HG02885 (cell line): ENCODE measurements around the gene RNF6.
A peak's percentile ranks its signal among the peaks of the same experiment; 100 is the strongest.
"Not testable (repeated sequence)": the region's sequence is repeated elsewhere in the genome, so short reads cannot be mapped to it uniquely, and the experiment has no call there.

Source experiments
- ATAC-seq: cut with Tn5 transposase; IDR thresholded peaks from one replicate; pipeline ENCODE4 v1.9.1; 2021; ENCODE audit warnings: mild to moderate bottlenecking; ENCODE audit not compliant: unreplicated experiment, poor library complexity

The RNF6 gene

GRCh38 chr13:26221721-26222519, at the start of gene RNF6:
RNF6 (minus strand) TSS chr13:26222314; CDS start chr13:26219649, 2,665 bp downstream.
- ATAC-seq: peak; percentile 97

DNA sequence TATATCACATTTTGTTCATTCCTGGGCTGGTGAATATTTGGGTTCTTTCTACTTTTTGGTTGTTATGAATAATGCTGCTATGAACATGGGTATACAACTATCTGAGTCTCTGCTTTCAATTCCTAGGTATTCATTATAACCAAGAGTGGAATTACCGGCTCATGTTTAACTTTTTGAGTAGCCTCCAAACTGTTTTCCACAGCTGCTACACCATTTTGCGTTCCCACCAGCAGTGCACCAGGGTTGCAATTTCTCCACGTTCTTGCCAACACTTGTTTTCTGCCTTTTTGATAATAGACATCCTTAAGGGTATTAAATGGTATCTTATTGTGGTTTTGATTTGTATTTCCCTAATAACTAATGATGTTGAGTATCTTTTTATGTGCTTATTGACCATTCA, 48.6 kb upstream of the RNF6 start:
- ATAC-seq: no peak

DNA sequence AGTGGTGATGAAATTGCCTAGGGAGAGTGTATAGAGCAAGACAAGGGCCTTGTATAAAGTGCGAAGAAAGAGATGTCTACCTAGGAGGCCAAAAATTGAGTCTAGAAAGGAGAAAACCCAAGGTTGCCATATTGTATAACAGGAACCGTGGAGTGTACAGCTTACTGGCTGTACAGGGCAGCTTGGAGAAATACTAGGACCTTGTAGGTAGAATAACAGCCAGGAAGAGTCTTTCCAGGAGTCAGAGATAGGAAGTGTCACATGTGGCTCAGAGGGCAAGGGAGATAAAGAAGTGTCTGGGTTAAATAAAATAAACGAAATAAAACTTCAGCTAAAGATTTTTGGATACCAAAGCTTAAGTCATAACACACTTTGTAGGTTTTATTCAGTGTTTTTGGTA, 44.2 kb upstream of the RNF6 start:
- no peak for ATAC-seq

GRCh38 chr13:26262156-26262555, 40.0 kb upstream of the RNF6 start:
- ATAC-seq: no peak

DNA sequence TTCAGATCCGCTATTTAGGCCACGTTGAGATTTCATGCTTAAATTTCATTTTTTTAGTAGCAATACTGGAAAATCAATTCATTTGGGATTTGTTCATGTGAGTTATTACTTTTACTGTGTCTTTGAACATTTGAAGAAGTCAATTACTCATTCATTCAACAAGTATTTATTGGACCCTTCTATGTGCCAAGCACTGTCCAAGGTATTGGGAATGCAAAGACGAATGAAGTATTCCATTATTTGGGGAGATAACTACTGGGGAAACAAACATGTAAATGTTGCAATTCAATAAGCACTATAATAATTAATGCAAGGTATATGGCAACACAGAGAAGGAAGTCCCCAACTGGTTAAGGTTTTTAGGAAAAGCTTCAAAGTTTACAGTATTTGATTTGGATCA, 37.5 kb upstream of the RNF6 start:
- ATAC-seq: no peak

- no peak for ATAC-seq
Measured at GRCh38 chr13:26257049-26257448, 34.9 kb upstream of the RNF6 start.

DNA sequence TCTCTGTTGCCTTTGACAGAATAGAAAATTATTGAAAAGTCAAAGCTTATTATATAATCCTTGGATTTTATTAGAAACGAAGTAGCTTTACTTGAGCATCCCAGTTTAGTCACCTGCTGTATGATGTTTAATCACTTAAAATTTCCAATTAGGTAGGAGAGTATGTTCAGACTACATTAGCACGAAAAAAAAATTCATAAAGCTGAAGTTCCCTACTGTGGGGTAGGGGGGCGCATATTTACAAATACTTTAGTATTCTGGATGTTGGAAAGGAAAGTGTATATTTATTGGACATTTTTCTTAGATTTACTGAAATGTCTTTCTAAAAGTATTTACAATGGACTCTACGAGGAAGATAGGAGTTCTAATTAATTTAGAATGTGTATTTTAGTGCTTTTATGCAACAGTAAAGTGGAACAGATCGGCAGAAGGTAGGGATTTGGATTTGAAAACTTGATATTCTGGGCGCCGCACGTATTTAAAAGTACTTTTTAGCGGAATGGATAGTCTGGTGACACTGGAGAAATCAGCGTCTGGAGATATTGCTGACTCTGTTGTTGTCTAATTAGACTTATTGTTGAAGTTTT, 33.7 kb upstream of the RNF6 start:
- ATAC-seq: no peak

DNA sequence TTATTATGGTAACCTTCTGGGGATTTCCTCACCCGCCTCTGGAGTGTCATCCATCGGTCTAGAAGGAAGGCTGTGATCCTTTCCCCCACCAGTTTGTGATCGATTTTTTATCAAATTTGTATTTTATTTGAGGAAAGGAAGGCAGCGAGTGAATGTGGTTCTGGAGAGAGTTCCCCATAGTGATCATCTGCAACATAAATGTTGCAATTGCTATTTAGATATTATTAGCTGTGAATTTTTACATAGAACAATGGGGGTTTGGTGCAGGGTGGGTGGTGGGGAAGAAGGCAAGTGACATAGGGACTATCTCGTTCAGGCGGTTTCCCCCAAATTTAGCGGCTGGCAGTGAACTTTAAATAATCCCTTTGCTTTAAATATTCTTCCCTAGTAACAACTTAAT, 33.0 kb upstream of the RNF6 start:
- no peak for ATAC-seq

DNA sequence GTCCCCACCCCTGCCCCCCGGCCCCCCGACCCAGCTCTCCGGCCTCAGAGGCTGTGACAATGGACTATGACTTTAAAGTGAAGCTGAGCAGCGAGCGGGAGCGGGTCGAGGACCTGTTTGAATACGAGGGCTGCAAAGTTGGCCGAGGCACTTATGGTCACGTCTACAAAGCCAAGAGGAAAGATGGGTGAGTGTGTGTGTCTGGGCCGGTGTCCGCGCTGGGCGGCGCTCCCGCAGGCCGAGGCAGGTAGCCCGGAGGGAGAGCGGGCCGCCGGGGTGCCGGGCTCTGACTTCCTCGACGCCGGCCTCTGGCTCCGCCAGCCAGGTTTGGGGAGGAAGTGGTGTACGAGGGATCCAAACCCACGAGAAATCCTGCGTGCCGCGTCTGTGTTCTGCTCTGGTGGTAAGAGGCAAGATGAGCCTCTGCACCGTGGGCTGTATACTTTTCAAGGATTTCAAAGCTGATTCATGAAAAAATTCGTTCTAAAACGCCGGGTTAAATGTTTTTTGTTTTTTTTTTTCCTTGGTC, 32.5 kb upstream of the RNF6 start:
- peak; percentile 39 for ATAC-seq

DNA sequence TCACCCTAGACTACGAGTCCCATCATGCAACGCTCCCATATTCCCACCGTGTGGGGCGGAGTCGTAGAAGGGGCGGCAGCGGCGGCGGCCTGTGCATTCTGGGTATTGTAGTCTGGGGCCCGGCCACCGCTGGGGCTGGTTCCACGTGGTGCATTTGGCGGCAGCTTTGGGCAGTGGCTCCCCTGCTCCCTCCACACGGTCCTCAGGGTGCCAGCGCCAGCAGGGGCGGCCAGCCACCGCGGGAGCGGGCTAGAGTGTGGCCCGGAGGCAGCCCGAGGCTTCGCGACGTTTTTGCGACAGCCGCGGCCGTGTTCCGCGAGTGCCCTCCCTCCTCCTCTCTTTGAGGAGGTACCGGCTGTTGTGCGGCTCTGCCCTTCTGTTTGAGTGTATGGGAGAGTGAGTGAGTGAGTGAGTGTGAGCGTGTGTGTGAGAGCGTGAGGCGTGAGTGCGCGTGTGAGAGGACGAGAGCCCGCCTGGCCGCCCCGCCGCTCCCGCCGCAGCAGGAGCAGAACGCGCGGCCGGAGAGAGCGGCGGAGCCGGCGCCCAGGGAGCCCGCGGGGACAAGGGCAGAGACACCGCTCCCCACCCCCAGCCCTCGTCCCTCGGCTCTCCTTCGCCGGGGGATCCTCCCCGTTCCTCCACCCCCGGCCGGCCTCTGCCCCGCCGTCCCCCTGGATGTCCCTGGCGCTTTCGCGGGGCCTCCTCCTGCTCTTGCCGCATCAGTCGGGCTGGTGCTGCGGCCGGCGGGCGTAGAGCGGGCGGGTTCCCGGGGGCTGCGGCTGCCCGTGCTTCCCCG, 31.9 kb upstream of the RNF6 start, which contains the start of gene CDK8:
Gene CDK8 (plus strand): TSS at position 343 of the 796 bp plus-strand sequence. CDS start 513 bp downstream, outside the sequence.
- ATAC-seq: peak; percentile 89

- no peak for ATAC-seq
Measured at GRCh38 chr13:26253262-26253786, 31.2 kb upstream of the RNF6 start.

- ATAC-seq: not testable (repeated sequence)
Measured at GRCh38 chr13:26252006-26252405, 29.9 kb upstream of the RNF6 start.

GRCh38 chr13:26249551-26249950, 27.4 kb upstream of the RNF6 start:
- no peak for ATAC-seq

DNA sequence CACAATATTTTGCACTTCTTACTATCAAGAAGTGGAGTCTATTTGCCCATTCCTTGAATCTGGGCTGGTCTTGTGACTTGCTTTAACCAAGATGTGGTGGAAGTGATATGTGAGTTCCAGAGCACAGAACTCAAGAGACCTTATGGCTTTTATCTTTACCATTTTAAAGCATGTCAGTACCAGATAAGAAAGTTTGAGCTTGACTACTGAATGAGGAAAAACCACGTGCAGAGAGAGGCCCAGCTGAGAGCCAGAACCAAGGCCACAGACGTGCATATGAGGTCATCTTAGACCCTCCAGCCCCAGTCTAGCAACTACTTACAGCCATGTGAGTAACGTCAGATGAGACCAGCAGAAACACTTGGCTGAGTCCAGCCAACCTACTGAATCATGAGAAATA, 25.5 kb upstream of the RNF6 start:
- ATAC-seq: no peak

DNA sequence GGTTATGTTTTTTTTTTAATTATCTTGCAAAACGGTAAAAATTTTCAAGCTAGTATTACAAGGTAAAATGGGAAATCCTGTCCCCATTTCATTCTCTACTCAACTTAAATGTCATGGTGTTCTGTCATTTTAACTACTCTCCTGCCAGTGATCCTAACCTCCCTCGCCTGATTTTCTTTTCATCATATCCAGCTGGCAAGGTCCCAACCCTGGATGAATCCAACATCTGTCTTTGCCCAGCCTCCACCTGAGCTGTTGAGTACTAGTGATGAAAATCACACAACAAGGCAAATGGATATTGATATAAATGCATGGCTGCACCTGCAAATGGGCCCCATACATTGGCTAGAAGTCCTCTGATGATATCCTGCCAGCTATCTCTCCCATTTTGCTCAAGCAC, 24.9 kb upstream of the RNF6 start:
- ATAC-seq: no peak

DNA sequence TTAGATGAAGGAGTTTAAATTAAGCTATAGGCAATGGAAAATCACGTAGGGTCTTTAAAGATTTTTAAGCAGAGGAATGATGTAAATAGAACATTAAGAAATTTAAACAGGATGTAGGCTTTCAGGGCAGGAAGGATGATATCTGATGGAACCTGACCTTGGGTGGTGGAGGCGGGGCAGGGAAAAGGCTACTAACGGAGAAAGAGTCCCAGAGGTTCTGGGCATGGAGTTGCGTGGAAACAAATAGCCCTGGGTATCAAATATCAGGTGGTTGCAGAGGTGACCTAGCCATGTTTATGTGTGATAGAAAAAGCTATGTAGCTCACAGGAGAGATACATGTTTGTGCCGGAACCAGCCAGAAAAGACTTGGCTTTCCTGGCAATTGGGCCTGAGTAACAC, 24.0 kb upstream of the RNF6 start:
- no peak for ATAC-seq

- ATAC-seq: no peak
Measured at GRCh38 chr13:26236296-26236695, 14.2 kb upstream of the RNF6 start.

DNA sequence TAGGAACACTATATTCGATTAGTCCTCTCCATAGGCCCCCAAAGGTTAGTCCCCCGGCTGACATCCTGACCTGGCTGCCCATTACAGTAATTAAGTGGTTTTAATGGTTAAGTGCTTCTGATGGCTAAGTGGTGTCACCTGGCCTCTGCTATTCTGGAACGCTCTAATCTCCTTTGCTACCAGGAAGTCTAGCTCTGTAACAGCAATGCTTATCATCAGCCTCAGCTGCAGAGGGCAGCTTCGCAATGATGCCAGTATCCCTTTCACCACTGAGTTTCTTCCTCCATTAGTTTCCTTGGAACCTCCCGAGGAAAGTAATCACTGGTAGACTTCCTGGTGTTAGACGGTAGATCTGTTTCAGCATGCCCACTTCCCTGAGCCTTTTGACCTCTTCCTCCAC, 8.6 kb upstream of the RNF6 start:
- no peak for ATAC-seq

DNA sequence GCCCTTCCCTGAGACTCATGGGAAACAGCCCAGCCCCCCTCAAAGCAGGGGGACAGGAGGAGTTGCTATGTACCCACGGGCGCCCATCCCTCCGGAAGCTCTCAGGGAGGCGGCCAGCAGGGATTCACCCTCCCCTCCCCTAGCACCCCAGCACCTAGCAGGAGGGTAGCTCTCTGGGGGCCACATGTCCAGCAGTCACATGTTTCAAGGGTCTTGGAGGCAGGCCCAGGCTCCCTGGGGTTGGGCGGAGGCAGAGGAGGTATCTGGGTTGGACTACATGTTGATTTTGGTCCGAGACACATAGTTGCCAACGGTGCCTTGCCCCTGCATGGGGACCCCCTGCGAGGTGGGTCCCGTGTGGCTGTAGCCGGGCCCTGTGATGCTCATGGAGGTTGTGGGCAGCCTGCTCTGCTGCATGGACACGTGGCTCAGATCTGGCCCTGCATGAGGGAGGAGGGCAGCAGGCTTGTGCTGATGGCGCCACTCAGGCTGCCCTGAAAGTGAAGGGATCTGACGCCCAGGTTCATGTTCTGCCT, 7.0 kb upstream of the RNF6 start:
- no peak for ATAC-seq

- ATAC-seq: no peak
Measured at GRCh38 chr13:26228096-26228495, 6.0 kb upstream of the RNF6 start.
